Endometrial microvascular endothelial cells (primary cell): ENCODE measurements around the gene NBDY. TPM values are rescaled to one million over a fixed set of nuclear protein-coding genes. Genes with fewer than 3 reads are reported as not detected.
"Not testable (repeated sequence)": the region's sequence is repeated elsewhere in the genome, so short reads cannot be mapped to it uniquely, and the experiment has no call there.

Experiments used
- in situ Hi-C: cut with HindIII; loops from 2 replicates; pipeline ENCODE4 v1.10.0; 2017; ENCODE audit warnings: low sequenced_read_pairs, low pct_unique_long_range_greater_than_20kb; ENCODE audit errors: inconsistent ontology term
- total RNA-seq: library from RNA; depleted of rRNA; stranded (reverse); fragments of >200 nt; gene quantifications from one replicate; pipeline ENCODE4 v1.2.3, GENCODE V29; 2015; ENCODE audit errors: inconsistent ontology term

NBDY gene
- total RNA-seq, result 10.9 TPM

GRCh38 chrX:56729152-56729850 lies at the start of gene NBDY:
NBDY (plus strand) TSS chrX:56729243; CDS start chrX:56729354, 111 bp downstream.
- in situ Hi-C loops, result no loop called here

- in situ Hi-C loops, result not testable (repeated sequence)
Measured at GRCh38 chrX:56704530-56704929, 24.5 kb upstream of the NBDY start.

GRCh38 chrX:56726605-56727004 lies 2.4 kb upstream of the NBDY start:
- in situ Hi-C loops, result no loop called here

- in situ Hi-C loops, result no loop called here
Measured at GRCh38 chrX:56727531-56727930, 1.5 kb upstream of the NBDY start.

GRCh38 chrX:56728321-56728720 lies 722 bp upstream of the NBDY start:
- in situ Hi-C loops, result no loop called here

DNA sequence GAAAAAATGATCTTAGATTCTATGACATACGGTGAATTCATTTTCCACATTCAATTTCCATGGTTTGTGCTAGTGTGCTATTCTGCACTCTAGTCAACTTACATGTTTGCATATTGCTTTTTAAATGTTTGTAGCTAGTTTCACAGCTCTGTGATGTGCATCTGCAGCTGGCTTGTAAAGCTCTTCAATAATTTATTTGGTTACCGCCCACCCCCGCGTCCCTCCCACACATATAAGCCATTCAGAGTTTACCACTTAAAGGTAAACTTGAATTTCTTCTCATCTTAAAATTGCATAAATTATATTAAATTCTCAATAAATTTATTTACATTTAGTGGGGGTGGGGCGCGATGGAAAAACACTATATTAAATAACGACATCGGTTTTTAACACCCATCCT lies 291 bp upstream of the NBDY start:
- in situ Hi-C loops, result no loop called here

GRCh38 chrX:56733459-56734046 lies 4.5 kb downstream of the NBDY start:
- in situ Hi-C loops, result no loop called here

GRCh38 chrX:56736219-56736618 lies 7.2 kb downstream of the NBDY start:
- in situ Hi-C loops, result no loop called here

- in situ Hi-C loops, result no loop called here
Measured at GRCh38 chrX:56738670-56739069, 9.6 kb downstream of the NBDY start.

DNA sequence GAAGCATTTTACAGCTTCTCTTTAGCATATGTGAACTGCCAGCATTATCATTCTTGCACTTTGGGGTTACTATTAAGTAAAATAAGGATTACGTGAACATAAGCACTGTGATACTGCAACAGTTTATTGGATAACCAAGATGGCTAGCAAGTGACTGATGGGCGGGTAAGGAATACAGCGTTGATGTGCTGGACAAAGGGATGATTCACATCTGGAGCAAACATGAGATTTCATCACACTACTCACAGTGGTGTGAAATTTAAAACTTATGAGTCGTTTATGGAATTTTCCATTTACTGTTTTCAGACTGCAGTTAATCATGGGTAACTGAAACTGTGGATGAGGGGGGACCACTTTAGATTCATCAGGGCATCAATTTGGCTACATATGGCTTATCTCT lies 16.0 kb downstream of the NBDY start:
- in situ Hi-C loops, result no loop called here

DNA sequence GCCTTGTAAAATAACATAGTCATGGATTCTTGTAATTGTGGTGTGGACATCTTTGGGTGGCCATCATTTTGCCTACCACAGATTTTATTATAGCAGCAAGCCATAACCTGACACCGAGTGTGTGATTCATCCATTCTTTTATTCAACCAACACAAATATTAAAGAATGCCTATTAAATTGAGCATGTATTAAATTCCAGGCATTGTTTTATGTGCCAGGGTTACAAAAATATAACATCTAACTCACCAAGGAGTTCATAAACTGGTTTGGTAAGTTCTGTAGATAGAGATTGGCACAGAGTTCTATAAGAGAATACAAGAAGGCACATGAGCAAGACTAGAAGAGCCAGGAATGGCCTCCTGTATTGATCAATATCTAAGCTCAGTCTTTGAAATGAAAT lies 18.0 kb downstream of the NBDY start:
- in situ Hi-C loops, result no loop called here

DNA sequence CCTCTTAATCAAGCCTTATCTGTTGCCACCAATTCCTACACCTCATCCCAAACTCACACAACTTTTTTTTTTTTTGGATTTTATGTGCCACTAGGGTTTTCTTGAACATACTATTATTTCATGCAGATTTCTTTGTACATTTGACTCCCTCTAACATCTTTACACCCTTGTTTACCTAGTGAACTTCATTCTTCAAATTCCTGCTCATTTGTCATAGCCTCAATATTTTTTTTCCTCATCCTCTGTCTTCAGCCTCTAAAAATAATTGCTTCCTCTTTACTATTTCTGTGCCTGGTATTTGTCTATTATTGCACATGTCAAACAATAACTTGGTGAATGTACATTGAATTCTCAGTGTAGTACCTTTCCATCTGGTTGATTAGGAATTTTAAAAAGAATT lies 22.0 kb downstream of the NBDY start:
- in situ Hi-C loops, result no loop called here

- in situ Hi-C loops, result no loop called here
Measured at GRCh38 chrX:56757327-56757726, 28.3 kb downstream of the NBDY start.

- in situ Hi-C loops, result no loop called here
Measured at GRCh38 chrX:56758456-56758855, 29.4 kb downstream of the NBDY start.

GRCh38 chrX:56759736-56760409 lies 30.8 kb downstream of the NBDY start:
- in situ Hi-C loops, result no loop called here

GRCh38 chrX:56760410-56761124 lies 31.5 kb downstream of the NBDY start:
- in situ Hi-C loops, result not testable (repeated sequence)

- in situ Hi-C loops, result no loop called here
Measured at GRCh38 chrX:56761167-56761566, 32.1 kb downstream of the NBDY start.

- in situ Hi-C loops, result no loop called here
Measured at GRCh38 chrX:56762220-56762619, 33.2 kb downstream of the NBDY start.

- in situ Hi-C loops, result no loop called here
Measured at GRCh38 chrX:56762707-56763555, 33.9 kb downstream of the NBDY start.
